Ishikawa (cell line): ENCODE data around the gene COL2A1.

Experiments
- CEBPB ChIP-seq: IDR thresholded peaks from 2 replicates; pipeline ENCODE4 v1.6.1; 2012
- CREB1 ChIP-seq: IDR thresholded peaks from 2 replicates; pipeline ENCODE4 v1.6.1; 2012; ENCODE audit warnings: low read depth
- EGR1 ChIP-seq: IDR thresholded peaks from 2 replicates; pipeline ENCODE4 v1.6.1; 2012
- EP300 ChIP-seq: IDR thresholded peaks from 2 replicates; pipeline ENCODE4 v1.6.1; 2012; ENCODE audit warnings: borderline replicate concordance
- FOXM1 ChIP-seq: IDR thresholded peaks from 2 replicates; pipeline ENCODE4 v1.6.1; 2012; ENCODE audit warnings: low read depth, borderline replicate concordance
- MAX ChIP-seq: IDR thresholded peaks from 2 replicates; pipeline ENCODE4 v1.6.1; 2012
- NFIC ChIP-seq: IDR thresholded peaks from 2 replicates; pipeline ENCODE4 v1.6.1; 2012
- RAD21 ChIP-seq: IDR thresholded peaks from 2 replicates; pipeline ENCODE4 v1.6.1; 2012; ENCODE audit warnings: low read depth
- TAF1 ChIP-seq: IDR thresholded peaks from 2 replicates; pipeline ENCODE4 v1.6.1; 2012; ENCODE audit warnings: low read depth, mild to moderate bottlenecking
- TCF12 ChIP-seq: IDR thresholded peaks from 2 replicates; pipeline ENCODE4 v1.6.1; 2012; ENCODE audit warnings: low read depth
- TEAD4 ChIP-seq: IDR thresholded peaks from 2 replicates; pipeline ENCODE4 v1.6.1; 2012
- YY1 ChIP-seq: IDR thresholded peaks from 2 replicates; pipeline ENCODE4 v1.6.1; 2012; ENCODE audit warnings: low read depth
- ZBTB7A ChIP-seq: IDR thresholded peaks from 2 replicates; pipeline ENCODE4 v1.6.1; 2012; ENCODE audit warnings: low read depth
- TF ChIP-seq, protein P1 (sequence below): IDR thresholded peaks from 2 replicates; pipeline ENCODE4 v1.6.1; 2012; ENCODE audit warnings: low read depth, mild to moderate bottlenecking
- TF ChIP-seq, protein P2 (sequence below): IDR thresholded peaks from 2 replicates; pipeline ENCODE4 v1.6.1; 2012

The COL2A1 gene

DNA sequence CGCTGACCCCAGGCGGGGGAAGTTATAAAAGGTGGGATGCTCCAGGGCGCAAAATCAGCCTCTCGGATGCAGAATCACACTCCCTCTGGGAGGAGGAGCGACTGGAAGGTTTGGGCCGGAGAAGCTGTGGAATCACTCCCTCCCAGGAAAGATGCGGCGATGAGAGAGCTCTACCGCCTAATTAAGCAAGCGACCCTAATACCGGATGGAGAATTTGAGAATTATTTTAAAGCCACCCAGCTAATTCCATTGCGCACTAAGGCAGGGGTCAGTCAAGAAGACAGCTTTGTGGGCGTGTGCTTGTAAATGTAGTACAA is 1.9 kb downstream of the COL2A1 start:
- TF ChIP-seq, protein P1, sequence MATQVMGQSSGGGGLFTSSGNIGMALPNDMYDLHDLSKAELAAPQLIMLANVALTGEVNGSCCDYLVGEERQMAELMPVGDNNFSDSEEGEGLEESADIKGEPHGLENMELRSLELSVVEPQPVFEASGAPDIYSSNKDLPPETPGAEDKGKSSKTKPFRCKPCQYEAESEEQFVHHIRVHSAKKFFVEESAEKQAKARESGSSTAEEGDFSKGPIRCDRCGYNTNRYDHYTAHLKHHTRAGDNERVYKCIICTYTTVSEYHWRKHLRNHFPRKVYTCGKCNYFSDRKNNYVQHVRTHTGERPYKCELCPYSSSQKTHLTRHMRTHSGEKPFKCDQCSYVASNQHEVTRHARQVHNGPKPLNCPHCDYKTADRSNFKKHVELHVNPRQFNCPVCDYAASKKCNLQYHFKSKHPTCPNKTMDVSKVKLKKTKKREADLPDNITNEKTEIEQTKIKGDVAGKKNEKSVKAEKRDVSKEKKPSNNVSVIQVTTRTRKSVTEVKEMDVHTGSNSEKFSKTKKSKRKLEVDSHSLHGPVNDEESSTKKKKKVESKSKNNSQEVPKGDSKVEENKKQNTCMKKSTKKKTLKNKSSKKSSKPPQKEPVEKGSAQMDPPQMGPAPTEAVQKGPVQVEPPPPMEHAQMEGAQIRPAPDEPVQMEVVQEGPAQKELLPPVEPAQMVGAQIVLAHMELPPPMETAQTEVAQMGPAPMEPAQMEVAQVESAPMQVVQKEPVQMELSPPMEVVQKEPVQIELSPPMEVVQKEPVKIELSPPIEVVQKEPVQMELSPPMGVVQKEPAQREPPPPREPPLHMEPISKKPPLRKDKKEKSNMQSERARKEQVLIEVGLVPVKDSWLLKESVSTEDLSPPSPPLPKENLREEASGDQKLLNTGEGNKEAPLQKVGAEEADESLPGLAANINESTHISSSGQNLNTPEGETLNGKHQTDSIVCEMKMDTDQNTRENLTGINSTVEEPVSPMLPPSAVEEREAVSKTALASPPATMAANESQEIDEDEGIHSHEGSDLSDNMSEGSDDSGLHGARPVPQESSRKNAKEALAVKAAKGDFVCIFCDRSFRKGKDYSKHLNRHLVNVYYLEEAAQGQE = no peak
- TF ChIP-seq RAD21 (no peak), FOXM1 (no peak), YY1 (no peak), NFIC (no peak), CEBPB (no peak), ZBTB7A (no peak; the same call in 1 of the 2 replicates), CREB1 (no peak), EGR1 (no peak), TEAD4 (no peak), TAF1 (no peak; the same call in 1 of the 2 replicates), MAX (no peak), EP300 (no peak)

GRCh38 chr12:48001505-48002413 is 2.5 kb downstream of the COL2A1 start:
- no peak for TF ChIP-seq TCF12
- TF ChIP-seq MAX = peak; percentile 39
- TF ChIP-seq, protein P1 = no peak
- TF ChIP-seq ZBTB7A = peak; percentile 98

DNA sequence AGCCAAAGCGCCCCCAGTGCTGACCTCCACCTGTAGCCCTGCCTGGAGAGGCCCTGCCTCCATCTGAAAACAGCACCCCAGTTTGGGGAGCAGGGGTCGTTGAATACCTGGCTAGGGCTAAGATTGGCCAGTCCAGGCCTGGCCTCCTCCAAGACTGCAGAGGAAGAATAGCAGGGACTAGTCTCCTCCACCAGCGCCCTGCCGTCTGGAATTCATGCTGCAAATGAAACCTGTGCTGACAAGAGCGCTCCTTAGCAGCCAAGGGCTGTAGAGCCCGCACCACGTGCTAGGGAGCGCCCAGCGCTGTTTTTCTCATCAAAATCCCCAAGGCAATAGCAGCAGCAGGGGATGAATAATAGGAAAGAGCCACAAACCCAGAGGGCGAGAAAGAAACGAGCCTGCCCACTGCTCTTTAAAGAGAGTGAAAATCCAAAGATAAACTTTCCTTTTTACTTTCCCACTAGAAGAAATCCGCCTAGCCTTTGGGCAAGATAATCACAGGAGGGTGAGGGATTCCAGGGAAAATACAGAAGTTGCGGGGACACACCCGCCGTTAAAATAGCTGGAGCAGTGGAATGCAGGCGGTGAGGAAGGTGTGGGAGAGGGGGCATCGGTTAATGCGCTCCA is 3.3 kb downstream of the COL2A1 start:
- TF ChIP-seq MAX (0 out of 2 replicates have a peak, but pooled peaks have one; percentile 38), ZBTB7A (no peak)

- TF ChIP-seq, protein P1 = no peak
Measured at GRCh38 chr12:47999816-48000215, 4.5 kb downstream of the COL2A1 start.

GRCh38 chr12:47997321-47997720 is 7.0 kb downstream of the COL2A1 start:
- TF ChIP-seq CEBPB (no peak), MAX (no peak), TEAD4 (no peak), EP300 (no peak), FOXM1 (no peak), NFIC (no peak), CREB1 (no peak), EGR1 (no peak), RAD21 (no peak), TAF1 (no peak), TCF12 (no peak), YY1 (no peak), ZBTB7A (no peak)
- TF ChIP-seq, protein P1 = no peak
- TF ChIP-seq, protein P2, sequence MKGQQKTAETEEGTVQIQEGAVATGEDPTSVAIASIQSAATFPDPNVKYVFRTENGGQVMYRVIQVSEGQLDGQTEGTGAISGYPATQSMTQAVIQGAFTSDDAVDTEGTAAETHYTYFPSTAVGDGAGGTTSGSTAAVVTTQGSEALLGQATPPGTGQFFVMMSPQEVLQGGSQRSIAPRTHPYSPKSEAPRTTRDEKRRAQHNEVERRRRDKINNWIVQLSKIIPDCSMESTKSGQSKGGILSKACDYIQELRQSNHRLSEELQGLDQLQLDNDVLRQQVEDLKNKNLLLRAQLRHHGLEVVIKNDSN = no peak
